Breast epithelium (tissue), 3 donors: ENCODE data around the gene ACTR2.

ENCODE experiments used
- CTCF ChIP-seq, 3 donors: fragments of 450-650 bp; IDR thresholded peaks; one replicate each; pipeline ENCODE4 v1.5.1; 2016 to 2017; ENCODE audit warnings: antibody characterized with exemption in 3 of 3, mild to moderate bottlenecking in 3 of 3, moderate library complexity in 3 of 3
- POLR2A ChIP-seq: fragments of 450-650 bp; IDR thresholded peaks from one replicate; pipeline ENCODE4 v1.6.1; 2016; ENCODE audit warnings: antibody characterized with exemption, mild to moderate bottlenecking, moderate library complexity
- POLR2AphosphoS5 ChIP-seq, 3 donors: sonication (generic); formaldehyde crosslinking; IDR thresholded peaks; one replicate each; pipeline ENCODE4 v1.6.1; 2017; ENCODE audit warnings: antibody characterized with exemption in 3 of 3

GRCh38 chr2:65287364-65287763, 59.7 kb downstream of the ACTR2 start:
- TF ChIP-seq CTCF (IDR thresholded peaks at IDR 0.05) = no peak
- TF ChIP-seq POLR2AphosphoS5 (IDR thresholded peaks at IDR 0.05) = no peak
- no peak for TF ChIP-seq POLR2A
